HS-5 (cell line): ENCODE data around the gene TMPRSS5.
"Not testable (repeated sequence)": the region's sequence is repeated elsewhere in the genome, so short reads cannot be mapped to it uniquely, and the experiment has no call there.

Experiments
- DNase-seq: peaks from one replicate; pipeline ENCODE4 v3.0.0-alpha.2; 2012; ENCODE audit warnings: low read depth

The TMPRSS5 gene

GRCh38 chr11:113705871-113706655, at the start of gene TMPRSS5:
Gene TMPRSS5 (minus strand): TSS chr11:113706308. CDS start chr11:113706224, 84 bp downstream.
- DNase-seq, result no peak

GRCh38 chr11:113752932-113753331, 46.8 kb upstream of the TMPRSS5 start:
- DNase-seq, result no peak

GRCh38 chr11:113736323-113736722, 30.2 kb upstream of the TMPRSS5 start:
- no peak for DNase-seq

- DNase-seq, result no peak
These were observed 26.0 kb upstream of the TMPRSS5 start for GRCh38 chr11:113732092-113732491.

GRCh38 chr11:113730887-113731726, 25.0 kb upstream of the TMPRSS5 start:
- peak; percentile 13 for DNase-seq

- DNase-seq, result no peak
These were observed 23.3 kb upstream of the TMPRSS5 start for GRCh38 chr11:113729456-113729855.

GRCh38 chr11:113728814-113729213, 22.7 kb upstream of the TMPRSS5 start:
- no peak for DNase-seq

- no peak for DNase-seq
These were observed 19.8 kb upstream of the TMPRSS5 start for GRCh38 chr11:113725913-113726312.

- no peak for DNase-seq
These were observed 19.3 kb upstream of the TMPRSS5 start for GRCh38 chr11:113725407-113725806.

GRCh38 chr11:113724778-113725177, 18.7 kb upstream of the TMPRSS5 start:
- no peak for DNase-seq

GRCh38 chr11:113723787-113724186, 17.7 kb upstream of the TMPRSS5 start:
- no peak for DNase-seq

GRCh38 chr11:113722934-113723333, 16.8 kb upstream of the TMPRSS5 start:
- no peak for DNase-seq

- DNase-seq, result no peak
These were observed 16.1 kb upstream of the TMPRSS5 start for GRCh38 chr11:113722221-113722620.

- DNase-seq, result no peak
These were observed 15.5 kb upstream of the TMPRSS5 start for GRCh38 chr11:113721462-113722066.

GRCh38 chr11:113720478-113720877, 14.4 kb upstream of the TMPRSS5 start:
- not testable (repeated sequence) for DNase-seq

- no peak for DNase-seq
These were observed 9.9 kb upstream of the TMPRSS5 start for GRCh38 chr11:113715882-113716625.

- DNase-seq, result no peak
These were observed 9.2 kb upstream of the TMPRSS5 start for GRCh38 chr11:113715273-113715672.

- no peak for DNase-seq
These were observed 4.9 kb upstream of the TMPRSS5 start for GRCh38 chr11:113710989-113711388.

GRCh38 chr11:113703551-113703950, 2.6 kb downstream of the TMPRSS5 start:
- not testable (repeated sequence) for DNase-seq

GRCh38 chr11:113701491-113701890, 4.6 kb downstream of the TMPRSS5 start:
- DNase-seq, result no peak

GRCh38 chr11:113698515-113698914, 7.6 kb downstream of the TMPRSS5 start:
- no peak for DNase-seq
